PFSK-1 (cell line): ENCODE results near the gene TCF4.

ENCODE experiments used
- FOXP2 ChIP-seq: optimal IDR thresholded peaks from 2 replicates; pipeline ENCODE3; 2011; ENCODE audit warnings: borderline replicate concordance, control low read depth, inconsistent platforms; ENCODE audit not compliant: insufficient read depth; ENCODE audit errors: extremely low read length, extremely low read depth
- POLR2AphosphoS5 ChIP-seq: IDR thresholded peaks from 2 replicates; pipeline ENCODE4 v1.6.1; 2012; ENCODE audit warnings: low read depth, mild to moderate bottlenecking, control low read depth, low read length, moderate library complexity
- SIN3A ChIP-seq: IDR thresholded peaks from 2 replicates; pipeline ENCODE4 v1.6.1; 2012; ENCODE audit warnings: mild to moderate bottlenecking, low read length, moderate library complexity, borderline replicate concordance; ENCODE audit not compliant: insufficient read depth
- TAF1 ChIP-seq: IDR thresholded peaks from 2 replicates; pipeline ENCODE4 v1.6.1; 2012; ENCODE audit warnings: low read length, control low read depth, borderline replicate concordance; ENCODE audit not compliant: insufficient read depth
- TF ChIP-seq, protein P1 (sequence below), 2 experiments: IDR thresholded peaks; 2 replicates each; pipeline versions ENCODE4 v1.6.1 to v1.8.0; 2011 to 2012; ENCODE audit warnings: low read depth in 2 of 2, low read length in 2 of 2, control low read depth in 1 of 2, inconsistent platforms in 1 of 2, mild to moderate bottlenecking in 1 of 2, moderate library complexity in 1 of 2; ENCODE audit not compliant: insufficient read depth in 1 of 2

TCF4 gene

GRCh38 chr18:55499526-55499925 is 88.5 kb downstream of the TCF4 start:
- no peak for TF ChIP-seq FOXP2
- TF ChIP-seq, protein P1, sequence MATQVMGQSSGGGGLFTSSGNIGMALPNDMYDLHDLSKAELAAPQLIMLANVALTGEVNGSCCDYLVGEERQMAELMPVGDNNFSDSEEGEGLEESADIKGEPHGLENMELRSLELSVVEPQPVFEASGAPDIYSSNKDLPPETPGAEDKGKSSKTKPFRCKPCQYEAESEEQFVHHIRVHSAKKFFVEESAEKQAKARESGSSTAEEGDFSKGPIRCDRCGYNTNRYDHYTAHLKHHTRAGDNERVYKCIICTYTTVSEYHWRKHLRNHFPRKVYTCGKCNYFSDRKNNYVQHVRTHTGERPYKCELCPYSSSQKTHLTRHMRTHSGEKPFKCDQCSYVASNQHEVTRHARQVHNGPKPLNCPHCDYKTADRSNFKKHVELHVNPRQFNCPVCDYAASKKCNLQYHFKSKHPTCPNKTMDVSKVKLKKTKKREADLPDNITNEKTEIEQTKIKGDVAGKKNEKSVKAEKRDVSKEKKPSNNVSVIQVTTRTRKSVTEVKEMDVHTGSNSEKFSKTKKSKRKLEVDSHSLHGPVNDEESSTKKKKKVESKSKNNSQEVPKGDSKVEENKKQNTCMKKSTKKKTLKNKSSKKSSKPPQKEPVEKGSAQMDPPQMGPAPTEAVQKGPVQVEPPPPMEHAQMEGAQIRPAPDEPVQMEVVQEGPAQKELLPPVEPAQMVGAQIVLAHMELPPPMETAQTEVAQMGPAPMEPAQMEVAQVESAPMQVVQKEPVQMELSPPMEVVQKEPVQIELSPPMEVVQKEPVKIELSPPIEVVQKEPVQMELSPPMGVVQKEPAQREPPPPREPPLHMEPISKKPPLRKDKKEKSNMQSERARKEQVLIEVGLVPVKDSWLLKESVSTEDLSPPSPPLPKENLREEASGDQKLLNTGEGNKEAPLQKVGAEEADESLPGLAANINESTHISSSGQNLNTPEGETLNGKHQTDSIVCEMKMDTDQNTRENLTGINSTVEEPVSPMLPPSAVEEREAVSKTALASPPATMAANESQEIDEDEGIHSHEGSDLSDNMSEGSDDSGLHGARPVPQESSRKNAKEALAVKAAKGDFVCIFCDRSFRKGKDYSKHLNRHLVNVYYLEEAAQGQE (IDR thresholded peaks at IDR 0.05; ENCODE audit: insufficient read depth in 1 of 2, low read depth in 2 of 2, low read length in 2 of 2): no peak
- TF ChIP-seq POLR2AphosphoS5: no peak
- TF ChIP-seq SIN3A: no peak
- TF ChIP-seq TAF1: no peak

GRCh38 chr18:55497825-55498403 is 90.1 kb downstream of the TCF4 start:
- TF ChIP-seq TAF1: no peak

DNA sequence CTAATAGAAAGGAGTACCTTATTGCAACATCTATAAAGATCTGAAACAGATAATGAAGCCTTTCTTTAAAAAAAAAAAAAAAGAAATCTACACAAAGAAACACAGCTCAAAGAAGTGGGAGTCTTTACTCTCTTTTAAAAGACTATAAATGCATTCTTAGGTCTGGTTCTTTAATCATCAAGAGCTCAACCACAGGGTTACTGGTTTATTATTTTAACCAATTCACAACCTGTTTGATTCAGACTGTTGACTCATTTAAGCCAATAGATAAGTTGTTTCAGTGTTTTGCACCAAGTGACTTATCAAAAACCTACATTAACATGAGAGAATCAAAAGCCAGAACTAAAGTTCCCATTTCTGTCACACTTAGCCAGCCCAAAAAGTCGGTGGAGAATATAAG is 93.1 kb downstream of the TCF4 start:
- no peak for TF ChIP-seq POLR2AphosphoS5

- no peak for TF ChIP-seq FOXP2
- no peak for TF ChIP-seq SIN3A
- TF ChIP-seq, protein P1 (IDR thresholded peaks at IDR 0.05; ENCODE audit: insufficient read depth in 1 of 2, low read depth in 2 of 2, low read length in 2 of 2): no peak
- TF ChIP-seq POLR2AphosphoS5: no peak
- no peak for TF ChIP-seq TAF1
These were observed 93.6 kb downstream of the TCF4 start for GRCh38 chr18:55494441-55494840.

GRCh38 chr18:55491616-55492015 is 96.4 kb downstream of the TCF4 start:
- TF ChIP-seq POLR2AphosphoS5: no peak
- TF ChIP-seq TAF1: no peak
- TF ChIP-seq, protein P1 (IDR thresholded peaks at IDR 0.05; ENCODE audit: insufficient read depth in 1 of 2, low read depth in 2 of 2, low read length in 2 of 2): no peak
- TF ChIP-seq FOXP2: no peak
- no peak for TF ChIP-seq SIN3A

DNA sequence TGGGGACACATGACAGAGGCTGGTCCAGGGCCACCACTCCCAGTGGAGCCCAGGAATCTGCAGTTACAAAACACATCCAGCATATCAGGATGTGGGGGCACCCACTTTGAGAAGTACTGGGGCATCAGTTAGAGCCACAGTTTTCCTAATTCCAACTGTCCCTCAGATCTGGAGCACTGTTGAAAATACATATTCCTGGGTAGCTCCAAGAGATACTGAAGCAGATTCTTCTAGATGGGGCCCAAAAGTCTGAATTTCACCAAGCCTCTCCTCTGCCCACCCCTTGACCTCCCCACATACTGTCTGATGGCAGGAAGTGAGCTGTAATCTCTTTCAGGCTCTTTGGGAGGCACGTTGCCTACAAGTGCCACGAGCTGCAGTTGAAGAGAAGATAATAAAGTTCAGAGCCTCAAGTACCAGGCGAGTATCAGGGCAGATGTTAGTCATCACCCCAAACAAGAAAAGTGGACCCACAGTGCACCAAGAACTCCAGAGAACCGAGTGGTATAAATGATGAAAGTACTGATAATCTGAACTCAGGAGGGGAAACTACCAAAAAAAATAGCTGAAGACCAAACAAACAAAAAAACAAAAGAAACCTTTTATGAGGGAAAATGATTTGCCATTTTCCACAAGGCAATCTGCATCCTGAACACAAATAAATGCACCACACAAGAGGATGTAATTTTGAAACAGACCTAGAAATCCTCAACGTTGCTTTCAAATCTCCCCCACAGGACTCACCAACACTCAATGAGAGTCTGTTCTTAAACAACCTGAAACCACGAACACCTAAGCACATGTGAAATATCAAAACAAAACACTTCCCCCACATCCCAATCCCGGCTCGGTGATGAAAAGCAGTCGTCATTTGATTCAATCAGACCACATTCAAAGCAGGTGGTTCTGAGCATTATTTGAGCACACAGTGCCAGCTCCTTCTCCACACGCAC is 98.7 kb downstream of the TCF4 start:
- TF ChIP-seq, protein P1 (IDR thresholded peaks at IDR 0.05; ENCODE audit: insufficient read depth in 1 of 2, low read depth in 2 of 2, low read length in 2 of 2): no peak
- TF ChIP-seq POLR2AphosphoS5 (no peak), FOXP2 (no peak), SIN3A (no peak), TAF1 (no peak)
